Endothelial cell of coronary artery (primary cell): Measurements from ENCODE around the gene ZBTB22. TPM values are rescaled to one million over a fixed set of nuclear protein-coding genes. Genes with fewer than 3 reads are reported as not detected.

Source experiments
- total RNA-seq: library from RNA; depleted of rRNA; stranded (reverse); fragments of >200 nt; gene quantifications from 2 replicates; pipeline ENCODE4 v1.2.3, GENCODE V29; 2014

ZBTB22 gene
- 11.2 and 18.4 TPM in 2 replicates for total RNA-seq

GRCh38 chr6:33317669-33318425 lies at the start of gene ZBTB22:
ZBTB22 (minus strand) TSS chr6:33317744; CDS start chr6:33316916, 828 bp downstream.

GRCh38 chr6:33313709-33314514 lies 3.6 kb downstream of the ZBTB22 start, which contains the start of gene TAPBP:
TAPBP (minus strand) TSS chr6:33314078; CDS start chr6:33314041, 37 bp downstream.

GRCh38 chr6:33298773-33299236 lies 18.7 kb downstream of the ZBTB22 start, which contains the start of gene RGL2:
RGL2 (minus strand) TSS chr6:33298942; CDS start chr6:33298610, 332 bp downstream.

GRCh38 chr6:33288921-33289783 lies 28.4 kb downstream of the ZBTB22 start, which contains the start of the genes PFDN6 and WDR46:
PFDN6 (plus strand) TSS chr6:33289601; CDS start chr6:33289857, 256 bp downstream.
WDR46 (minus strand) TSS chr6:33289239; CDS start chr6:33289170, 69 bp downstream.

GRCh38 chr6:33276864-33277662 lies 40.5 kb downstream of the ZBTB22 start, which contains the start of gene B3GALT4:
B3GALT4 (plus strand) TSS chr6:33277123; CDS start chr6:33277420, 297 bp downstream.

GRCh38 chr6:33271468-33272274 lies 45.9 kb downstream of the ZBTB22 start, which contains the start of the genes RPS18 and VPS52:
RPS18 (plus strand) TSS chr6:33272075; CDS start chr6:33272120, 45 bp downstream.
VPS52 (minus strand) TSS chr6:33271876; CDS start chr6:33271675, 201 bp downstream.

Other genes starting within 250 kb of the ZBTB22 start
- 1.9 and 3.5 TPM in 2 replicates for gene HLA-DPA1, start 244.1 kb downstream of the ZBTB22 start, total RNA-seq
- 6.3 and 9.2 TPM in 2 replicates for gene HLA-DPB1, start 241.8 kb downstream of the ZBTB22 start, total RNA-seq
- 0.09 and 0.19 TPM in 2 replicates for gene COL11A2, start 125.3 kb downstream of the ZBTB22 start, total RNA-seq
- 18.3 and 20.6 TPM in 2 replicates for gene RXRB, start 117.1 kb downstream of the ZBTB22 start, total RNA-seq
- 108 and 126 TPM in 2 replicates for gene SLC39A7, start 116.9 kb downstream of the ZBTB22 start, total RNA-seq
- gene HSD17B8, start 113.1 kb downstream of the ZBTB22 start, total RNA-seq = 3.6 and 4.7 TPM in 2 replicates
- 17.6 and 23.9 TPM in 2 replicates for gene RING1, start 109.2 kb downstream of the ZBTB22 start, total RNA-seq
- 30.0 and 35.5 TPM in 2 replicates for gene VPS52, start 45.9 kb downstream of the ZBTB22 start, total RNA-seq
- 6,632 and 6,752 TPM in 2 replicates for gene RPS18, start 45.7 kb downstream of the ZBTB22 start, total RNA-seq
- 2.1 and 3.3 TPM in 2 replicates for gene B3GALT4, start 40.6 kb downstream of the ZBTB22 start, total RNA-seq
- 89.8 and 104 TPM in 2 replicates for gene WDR46, start 28.5 kb downstream of the ZBTB22 start, total RNA-seq
- 47.1 and 52.0 TPM in 2 replicates for gene PFDN6, start 28.1 kb downstream of the ZBTB22 start, total RNA-seq
- 34.2 and 41.3 TPM in 2 replicates for gene RGL2, start 18.8 kb downstream of the ZBTB22 start, total RNA-seq
- 33.2 and 55.3 TPM in 2 replicates for gene TAPBP, start 3.7 kb downstream of the ZBTB22 start, total RNA-seq
- gene DAXX, start 5.2 kb upstream of the ZBTB22 start, total RNA-seq = 54.9 and 68.0 TPM in 2 replicates
- gene KIFC1, start 74.1 kb upstream of the ZBTB22 start, total RNA-seq = 8.0 and 25.3 TPM in 2 replicates
- 7.6 and 12.4 TPM in 2 replicates for gene PHF1, start 93.3 kb upstream of the ZBTB22 start, total RNA-seq
- 46.1 and 59.4 TPM in 2 replicates for gene CUTA, start 100.4 kb upstream of the ZBTB22 start, total RNA-seq
- gene SYNGAP1, start 102.3 kb upstream of the ZBTB22 start, total RNA-seq = 1.6 and 2.2 TPM in 2 replicates
- gene ZBTB9, start 136.8 kb upstream of the ZBTB22 start, total RNA-seq = 5.5 and 5.9 TPM in 2 replicates